ENCODE data around the gene USF3. TPM values are rescaled to one million over a fixed set of nuclear protein-coding genes. Genes with fewer than 3 reads are reported as not detected.

The USF3 gene
- total and polyA plus RNA-seq, 4 donors = 4.6 to 16.0 (median 11.4) TPM

GRCh38 chr3:113607219-113607596 is 89.2 kb downstream of the USF3 start:
- H3K27me3 ChIP-seq (ENCODE audit: control insufficient read depth in 4 of 4, insufficient read depth in 4 of 4, low read length in 3 of 4) = no peaks in the 10 kb centered on the region
- no peak overlapping the region for H3K27ac ChIP-seq (ENCODE audit: low read depth in 1 of 2, low read length in 2 of 2)
- H3K4me1 ChIP-seq (ENCODE audit: control insufficient read depth in 4 of 4, insufficient read depth in 4 of 4, low read length in 3 of 4) = no peaks in the 10 kb centered on the region
- no peak overlapping the region for H3K4me3 ChIP-seq (ENCODE audit: low read depth in 1 of 3, low read length in 3 of 3)
- TF ChIP-seq FOXA1 (IDR thresholded peaks at IDR 0.05) (no peak), EGR1 (IDR thresholded peaks at IDR 0.05; ENCODE audit: low read depth in 2 of 2) (no peak), ATF3 (IDR thresholded peaks at IDR 0.05) (no peak), NR2F2 (IDR thresholded peaks at IDR 0.05) (no peak), TAF1 (conservative IDR thresholded peaks at IDR 0.05) (no peak), SP1 (IDR thresholded peaks at IDR 0.05) (no peak), CTCF (IDR thresholded peaks at IDR 0.05; ENCODE audit: low read depth, low read length, missing input control) (no peak), FOXA2 (IDR thresholded peaks at IDR 0.05) (no peak), REST (IDR thresholded peaks at IDR 0.05) (no peak), JUND (IDR thresholded peaks at IDR 0.05) (no peak), MAX (IDR thresholded peaks at IDR 0.05) (no peak), YY1 (IDR thresholded peaks at IDR 0.05) (no peak), ZBTB33 (IDR thresholded peaks at IDR 0.05) (no peak), HNF4G (IDR thresholded peaks at IDR 0.05) (no peak), HNF4A (conservative IDR thresholded peaks at IDR 0.05) (no peak), RXRA (IDR thresholded peaks at IDR 0.05) (no peak), GABPA (IDR thresholded peaks at IDR 0.05 in 1 of 2, conservative IDR thresholded peaks at IDR 0.05 in 1 of 2) (no peak), RAD21 (IDR thresholded peaks at IDR 0.05) (no peak)
- no peaks in the 10 kb centered on the region for H3K36me3 ChIP-seq (ENCODE audit: control insufficient read depth in 4 of 4, insufficient read depth in 3 of 4, low read depth in 1 of 4, low read length in 3 of 4)
- 82% methylated on average over 5 of the region's 5 CpGs for WGBS
- H3K9ac ChIP-seq (ENCODE audit: low read depth in 1 of 2, low read length in 2 of 2) = no peak overlapping the region
- no peaks in the 10 kb centered on the region for H3K9me3 ChIP-seq (ENCODE audit: control insufficient read depth in 4 of 4, low read length in 3 of 4)
- no peak for DNase-seq (ENCODE audit: low spot score)

All from liver (tissue), 9 donors.